ENCODE measurements around the gene TRERF1.

The TRERF1 gene

GRCh38 chr6:42394151-42394550 lies 57.6 kb downstream of the TRERF1 start:
- no peak for DNase-seq

- no peak for DNase-seq
Observed at GRCh38 chr6:42393339-42393738, 58.4 kb downstream of the TRERF1 start.

GRCh38 chr6:42392833-42393232 lies 58.9 kb downstream of the TRERF1 start:
- no peak for DNase-seq

- no peak for DNase-seq
Observed at GRCh38 chr6:42391441-42391840, 60.3 kb downstream of the TRERF1 start.

- no peak for DNase-seq
Observed at GRCh38 chr6:42390228-42390934, 61.3 kb downstream of the TRERF1 start.

- no peak for DNase-seq
Observed at GRCh38 chr6:42389736-42390135, 62.0 kb downstream of the TRERF1 start.

- no peak for DNase-seq
Observed at GRCh38 chr6:42388046-42388445, 63.7 kb downstream of the TRERF1 start.

- DNase-seq = no peak
Observed at GRCh38 chr6:42387336-42387735, 64.4 kb downstream of the TRERF1 start.

- no peak for DNase-seq
Observed at GRCh38 chr6:42385339-42385738, 66.4 kb downstream of the TRERF1 start.

GRCh38 chr6:42383421-42384205 lies 68.1 kb downstream of the TRERF1 start:
- no peak for DNase-seq

GRCh38 chr6:42381850-42382249 lies 69.9 kb downstream of the TRERF1 start:
- DNase-seq = no peak

GRCh38 chr6:42380228-42380979 lies 71.3 kb downstream of the TRERF1 start:
- DNase-seq = no peak

GRCh38 chr6:42378536-42378935 lies 73.2 kb downstream of the TRERF1 start:
- DNase-seq = no peak

- no peak for DNase-seq
Observed at GRCh38 chr6:42378125-42378524, 73.6 kb downstream of the TRERF1 start.

- DNase-seq = no peak
Observed at GRCh38 chr6:42375007-42375635, 76.6 kb downstream of the TRERF1 start.

- no peak for DNase-seq
Observed at GRCh38 chr6:42374018-42374669, 77.6 kb downstream of the TRERF1 start.

GRCh38 chr6:42372699-42373098 lies 79.0 kb downstream of the TRERF1 start:
- no peak for DNase-seq

- DNase-seq = no peak
Observed at GRCh38 chr6:42370323-42370985, 81.3 kb downstream of the TRERF1 start.

- no peak for DNase-seq
Observed at GRCh38 chr6:42369568-42369967, 82.2 kb downstream of the TRERF1 start.

- DNase-seq = no peak
Observed at GRCh38 chr6:42368181-42368580, 83.5 kb downstream of the TRERF1 start.

- no peak for DNase-seq
Observed at GRCh38 chr6:42367353-42368011, 84.2 kb downstream of the TRERF1 start.

GRCh38 chr6:42366999-42367352 lies 84.8 kb downstream of the TRERF1 start:
- no peak for DNase-seq
